ENCODE data around the gene ABHD17A.

DNA sequence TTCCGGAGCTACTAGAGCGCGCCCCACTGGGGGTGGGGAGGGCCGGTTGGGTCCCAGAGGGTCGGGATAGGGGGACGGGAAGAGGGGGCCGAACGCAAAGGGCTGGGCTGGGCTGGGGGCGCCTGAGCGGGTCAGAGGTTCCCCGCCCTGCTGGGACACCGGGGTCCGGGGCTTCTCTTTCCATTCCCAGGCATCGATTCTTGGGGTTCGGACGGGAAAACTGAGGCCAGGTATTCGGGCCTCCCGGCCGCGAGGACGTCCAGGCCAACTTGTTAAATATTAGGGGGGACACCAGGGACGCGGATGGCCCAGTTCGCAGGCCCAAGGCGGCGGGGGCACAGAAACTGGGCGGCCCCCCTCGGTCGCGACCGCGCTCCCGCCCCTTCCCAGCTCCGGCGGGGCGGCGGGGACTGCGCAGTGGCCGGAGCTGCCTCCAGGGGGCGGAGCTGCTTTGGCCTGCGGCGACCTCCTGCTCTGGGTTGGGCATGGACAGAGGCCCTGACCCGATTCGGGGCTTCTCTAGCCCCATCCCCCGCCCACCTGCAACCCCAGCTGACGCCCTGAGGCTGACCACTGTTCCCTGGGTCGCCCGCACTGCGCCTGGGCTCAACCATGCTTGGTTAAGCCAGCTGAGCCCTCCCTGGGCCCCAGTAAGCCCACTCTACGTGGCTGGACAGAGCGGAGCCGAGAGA lies 20.7 kb downstream of the ABHD17A start:
- TF ChIP-seq POLR2AphosphoS5 (IDR thresholded peaks at IDR 0.05; ENCODE audit: insufficient read depth in 1 of 2, low read depth in 1 of 2) = peak in 1 of 2 donors; percentile 43
- TF ChIP-seq POLR2A (IDR thresholded peaks at IDR 0.05) = no peak
